ENCODE results near the gene FBXO31. TPM values are rescaled to one million over a fixed set of nuclear protein-coding genes. Genes with fewer than 3 reads are reported as not detected.
A peak's percentile ranks its signal among the peaks of the same experiment; 100 is the strongest.

The FBXO31 gene
- total RNA-seq, 1 donor from 2014 or later, result 93.3 TPM

DNA sequence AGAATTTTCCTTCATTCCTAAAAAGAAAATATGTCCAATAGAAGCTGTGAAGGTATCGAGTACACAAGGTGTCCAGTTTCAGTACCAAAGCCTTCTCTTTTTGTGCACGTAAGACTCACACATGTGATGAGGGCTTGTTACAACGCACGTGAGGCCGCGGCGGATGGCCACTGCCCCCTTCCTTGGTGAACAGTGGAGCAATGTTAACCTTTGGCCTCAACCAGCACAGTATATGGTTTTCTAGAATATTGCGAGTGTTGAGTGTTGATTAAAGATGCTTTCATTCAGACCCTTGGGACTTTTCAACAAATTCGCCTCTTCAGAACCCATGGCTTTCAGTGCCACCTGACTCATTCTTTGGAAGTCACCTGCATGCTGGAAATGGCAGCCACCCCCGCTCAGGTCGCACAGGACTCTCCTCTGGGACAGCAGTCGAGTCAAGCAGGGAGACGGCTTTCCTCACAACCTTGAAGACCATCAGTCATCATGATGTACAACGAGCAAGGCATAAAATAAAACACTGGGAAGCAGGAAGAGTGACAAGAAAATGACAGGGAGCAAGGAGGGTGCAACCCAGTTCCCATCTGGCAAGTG is 23.0 kb upstream of the FBXO31 start:
- DNase-seq (ENCODE audit: extremely low spot score in 2 of 2), result no peak
- TF ChIP-seq POLR2A (IDR thresholded peaks at IDR 0.05) (no peak), POLR2AphosphoS5 (IDR thresholded peaks at IDR 0.05; ENCODE audit: insufficient read depth in 1 of 2, low read depth in 1 of 2) (no peak)
- TF ChIP-seq, protein P1, sequence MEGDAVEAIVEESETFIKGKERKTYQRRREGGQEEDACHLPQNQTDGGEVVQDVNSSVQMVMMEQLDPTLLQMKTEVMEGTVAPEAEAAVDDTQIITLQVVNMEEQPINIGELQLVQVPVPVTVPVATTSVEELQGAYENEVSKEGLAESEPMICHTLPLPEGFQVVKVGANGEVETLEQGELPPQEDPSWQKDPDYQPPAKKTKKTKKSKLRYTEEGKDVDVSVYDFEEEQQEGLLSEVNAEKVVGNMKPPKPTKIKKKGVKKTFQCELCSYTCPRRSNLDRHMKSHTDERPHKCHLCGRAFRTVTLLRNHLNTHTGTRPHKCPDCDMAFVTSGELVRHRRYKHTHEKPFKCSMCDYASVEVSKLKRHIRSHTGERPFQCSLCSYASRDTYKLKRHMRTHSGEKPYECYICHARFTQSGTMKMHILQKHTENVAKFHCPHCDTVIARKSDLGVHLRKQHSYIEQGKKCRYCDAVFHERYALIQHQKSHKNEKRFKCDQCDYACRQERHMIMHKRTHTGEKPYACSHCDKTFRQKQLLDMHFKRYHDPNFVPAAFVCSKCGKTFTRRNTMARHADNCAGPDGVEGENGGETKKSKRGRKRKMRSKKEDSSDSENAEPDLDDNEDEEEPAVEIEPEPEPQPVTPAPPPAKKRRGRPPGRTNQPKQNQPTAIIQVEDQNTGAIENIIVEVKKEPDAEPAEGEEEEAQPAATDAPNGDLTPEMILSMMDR (IDR thresholded peaks at IDR 0.05), result no peak
- Histone ChIP-seq H3K36me3 (peaks cover 0 to 62% of the 10 kb centered on the region in 2 donors), H3K9me3 (no peaks in the 10 kb centered on the region), H3K4me3 (no peak overlapping the region), H3K27ac (no peak overlapping the region), H3K27me3 (no peaks in the 10 kb centered on the region), H3K4me1 (no peaks in the 10 kb centered on the region)
- intact Hi-C loops (cut with DNase I), result no loop called here

DNA sequence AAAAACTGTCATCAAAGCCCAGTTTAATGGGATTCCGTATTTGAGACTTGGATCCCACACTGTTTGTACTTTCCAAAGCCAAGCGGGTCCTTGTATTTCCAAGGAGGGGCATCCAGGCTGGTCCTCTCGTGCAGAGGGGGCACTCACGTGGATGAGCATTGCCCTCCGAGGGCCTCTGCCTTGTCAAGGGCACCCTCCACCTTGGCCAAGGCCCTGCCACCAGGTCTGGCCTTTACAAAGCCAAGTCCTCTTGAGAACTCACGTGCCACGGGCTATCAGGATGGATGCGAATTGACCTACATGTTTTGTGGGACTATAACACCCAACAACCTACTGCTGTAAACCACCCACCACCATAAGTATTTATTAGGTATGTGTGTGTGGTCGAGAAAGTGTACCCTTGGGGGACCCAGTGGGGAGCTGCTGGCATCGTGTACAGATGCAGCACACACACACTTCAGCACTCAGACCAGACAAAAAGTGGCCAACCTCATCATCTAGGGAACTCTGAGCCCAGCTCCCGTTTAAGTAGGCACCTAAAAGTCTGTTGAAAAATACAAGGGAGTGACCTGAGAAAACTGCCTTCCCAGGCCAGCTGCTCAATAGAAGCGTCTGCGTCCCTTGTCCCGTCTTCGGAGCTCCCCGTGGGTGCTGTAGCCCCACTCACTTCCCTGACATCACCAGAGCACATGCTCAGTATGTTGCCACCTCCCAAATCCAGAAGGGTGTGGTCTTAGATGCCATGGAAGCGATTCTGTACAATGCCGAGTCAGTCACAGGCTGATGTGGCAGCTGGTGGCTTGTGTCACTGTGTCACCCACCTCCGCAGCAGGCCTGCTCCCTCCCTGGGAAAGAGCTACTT is 21.4 kb upstream of the FBXO31 start:
- intact Hi-C loops (cut with DNase I), result no loop called here
- no peaks in the 10 kb centered on the region for H3K4me1 ChIP-seq
- no peak for DNase-seq (ENCODE audit: extremely low spot score in 2 of 2)
- peaks cover 0 to 61% of the 10 kb centered on the region in 2 donors for H3K36me3 ChIP-seq
- TF ChIP-seq POLR2A (IDR thresholded peaks at IDR 0.05), result no peak
- TF ChIP-seq POLR2AphosphoS5 (IDR thresholded peaks at IDR 0.05; ENCODE audit: insufficient read depth in 1 of 2, low read depth in 1 of 2), result peak in 1 of 2 donors; percentile 15
- no peaks in the 10 kb centered on the region for H3K9me3 ChIP-seq
- H3K27me3 ChIP-seq, result no peaks in the 10 kb centered on the region
- no peak overlapping the region for H3K27ac ChIP-seq
- no peak overlapping the region for H3K4me3 ChIP-seq

DNA sequence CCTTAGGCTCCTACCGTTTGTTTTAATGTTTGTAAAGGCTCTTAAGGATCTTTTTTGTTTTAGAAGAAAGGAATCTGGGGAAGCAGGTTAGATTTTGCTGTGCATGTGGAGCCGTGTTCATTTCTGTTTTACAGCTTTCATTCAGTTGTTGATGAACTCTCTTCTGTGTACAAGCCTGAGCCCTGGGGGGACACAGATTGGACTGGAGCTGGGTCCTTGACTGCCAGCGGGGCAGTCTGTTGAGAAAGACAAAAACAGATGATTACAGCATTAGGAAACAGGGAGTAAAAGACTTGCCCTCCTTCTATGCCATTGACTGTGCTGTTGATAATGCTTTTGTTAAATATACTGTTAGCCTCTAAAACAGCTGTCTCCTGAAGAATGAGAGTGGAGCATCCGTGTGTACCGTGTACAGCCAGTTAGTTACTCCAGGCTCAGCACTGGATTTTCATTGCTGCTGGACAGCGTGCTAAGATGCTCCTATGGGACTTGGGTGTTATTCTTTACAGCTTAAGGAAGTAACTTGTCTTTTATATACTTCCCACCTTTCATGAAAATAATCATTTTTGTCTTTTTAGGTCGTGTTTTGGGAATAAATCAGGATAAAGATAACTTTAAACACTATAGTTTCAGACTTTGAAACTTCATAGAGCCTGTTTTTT is 11.7 kb upstream of the FBXO31 start:
- Histone ChIP-seq H3K27ac (peak overlapping the region; percentile 34), H3K4me1 (peaks cover 41% of the 10 kb centered on the region), H3K9me3 (no peaks in the 10 kb centered on the region), H3K36me3 (peaks cover 0 to 12% of the 10 kb centered on the region in 2 donors), H3K27me3 (no peaks in the 10 kb centered on the region), H3K4me3 (no peak overlapping the region)
- TF ChIP-seq, protein P1 (IDR thresholded peaks at IDR 0.05), result no peak
- no peak for TF ChIP-seq POLR2AphosphoS5 (IDR thresholded peaks at IDR 0.05; ENCODE audit: insufficient read depth in 1 of 2, low read depth in 1 of 2)
- TF ChIP-seq POLR2A (IDR thresholded peaks at IDR 0.05), result no peak
- no peak for DNase-seq (ENCODE audit: extremely low spot score in 2 of 2)
- intact Hi-C loops (cut with DNase I), result no loop called here

DNA sequence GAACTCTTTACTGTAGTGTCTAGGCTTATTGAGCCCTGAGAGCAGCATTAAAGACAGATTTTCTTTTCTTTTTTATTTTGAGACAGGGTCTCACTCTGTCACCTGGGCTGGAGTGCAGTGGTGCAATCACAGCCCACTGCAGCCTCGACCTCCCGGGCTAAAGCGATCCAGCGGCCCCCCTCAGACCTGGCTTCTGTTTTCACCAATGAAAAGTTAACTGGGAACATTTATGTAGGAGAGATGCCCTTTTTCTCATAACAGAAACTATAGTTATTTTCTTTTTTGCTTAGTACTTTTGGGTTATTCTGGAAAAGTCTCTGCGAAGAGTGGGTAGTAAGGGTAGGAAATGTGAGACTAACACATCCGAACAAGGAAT is 10.1 kb upstream of the FBXO31 start:
- Histone ChIP-seq H3K27me3 (no peaks in the 10 kb centered on the region), H3K36me3 (peaks cover 0 to 2% of the 10 kb centered on the region in 2 donors), H3K27ac (peak overlapping the region; percentile 100), H3K4me1 (peaks cover 48% of the 10 kb centered on the region), H3K9me3 (no peaks in the 10 kb centered on the region), H3K4me3 (peak overlapping the region; percentile 63 to 98)
- intact Hi-C loops (cut with DNase I), result no loop called here
- TF ChIP-seq, protein P1 (IDR thresholded peaks at IDR 0.05), result no peak
- TF ChIP-seq POLR2AphosphoS5 (IDR thresholded peaks at IDR 0.05; ENCODE audit: insufficient read depth in 1 of 2, low read depth in 1 of 2) (no peak), POLR2A (IDR thresholded peaks at IDR 0.05) (no peak)
- no peak for DNase-seq (ENCODE audit: extremely low spot score in 2 of 2)

DNA sequence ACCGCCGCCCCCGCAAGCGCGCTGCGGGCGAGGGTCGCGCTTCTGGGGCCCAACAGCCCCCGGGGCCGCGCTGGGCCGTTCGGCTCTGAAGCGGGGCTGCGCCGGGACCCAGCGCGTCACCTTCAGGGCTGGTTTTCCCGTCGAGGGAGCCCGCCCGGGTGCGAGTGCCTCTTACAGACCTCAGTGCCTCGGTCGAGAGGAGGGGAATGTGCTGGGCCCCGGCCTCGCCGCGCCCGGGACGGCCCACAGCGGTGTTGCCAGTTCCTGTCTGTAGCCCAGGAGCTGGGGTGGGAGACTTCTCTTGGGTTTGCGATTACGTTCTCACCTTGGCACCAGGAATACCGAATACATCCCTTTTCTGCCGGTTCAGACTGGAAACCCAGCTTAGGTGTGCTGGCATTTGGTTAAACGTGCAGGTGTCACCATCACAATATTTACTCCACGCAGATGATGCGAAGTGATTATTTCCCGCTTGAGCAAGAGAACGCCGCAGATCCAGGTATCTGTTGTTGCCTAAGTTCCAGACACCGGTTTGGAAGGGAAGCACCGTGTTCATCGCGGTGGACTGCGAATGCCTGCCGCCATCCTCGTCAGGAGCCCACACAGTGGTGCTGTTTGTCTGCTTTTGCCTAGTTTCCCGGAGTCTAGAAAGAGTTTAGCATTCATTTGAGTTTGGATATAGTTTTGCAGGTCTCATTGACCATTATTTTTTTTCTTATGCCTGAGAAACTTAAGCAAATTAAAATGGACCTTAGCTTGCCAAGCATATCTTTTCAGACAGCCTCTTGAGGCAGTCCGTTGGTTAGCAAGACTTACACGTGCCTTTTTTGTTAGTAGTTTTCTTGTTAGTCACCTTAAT is 9.5 kb upstream of the FBXO31 start:
- peak overlapping the region; percentile 100 for H3K27ac ChIP-seq
- peaks cover 51% of the 10 kb centered on the region for H3K4me1 ChIP-seq
- DNase-seq (ENCODE audit: extremely low spot score in 2 of 2), result no peak
- H3K36me3 ChIP-seq, result no peaks in the 10 kb centered on the region
- H3K27me3 ChIP-seq, result no peaks in the 10 kb centered on the region
- no peak for TF ChIP-seq POLR2A (IDR thresholded peaks at IDR 0.05)
- peak in 1 of 2 donors; percentile 39 for TF ChIP-seq POLR2AphosphoS5 (IDR thresholded peaks at IDR 0.05; ENCODE audit: insufficient read depth in 1 of 2, low read depth in 1 of 2)
- TF ChIP-seq, protein P1 (IDR thresholded peaks at IDR 0.05), result peak in 1 of 3 experiments; percentile 12
- H3K4me3 ChIP-seq, result peak overlapping the region; percentile 63 to 98
- intact Hi-C loops (cut with DNase I), result loop anchor here (1.0 kb wide), 1 partner anchor 76 kb away; the partner anchor contains the start of gene C16orf95
- no peaks in the 10 kb centered on the region for H3K9me3 ChIP-seq
